ENCODE data around the gene A4GALT.

The A4GALT gene

GRCh38 chr22:42661985-42662831 lies 58.5 kb downstream of the A4GALT start:
- TF ChIP-seq CTCF (IDR thresholded peaks at IDR 0.05; ENCODE audit: extremely low read depth, missing control alignments): peak; percentile 79
- DNase-seq (ENCODE audit: low spot score): peak; percentile 89

GRCh38 chr22:42656578-42656977 lies 64.1 kb downstream of the A4GALT start:
- no peak for TF ChIP-seq CTCF (IDR thresholded peaks at IDR 0.05; ENCODE audit: extremely low read depth, missing control alignments)
- no peak for DNase-seq (ENCODE audit: low spot score)

DNA sequence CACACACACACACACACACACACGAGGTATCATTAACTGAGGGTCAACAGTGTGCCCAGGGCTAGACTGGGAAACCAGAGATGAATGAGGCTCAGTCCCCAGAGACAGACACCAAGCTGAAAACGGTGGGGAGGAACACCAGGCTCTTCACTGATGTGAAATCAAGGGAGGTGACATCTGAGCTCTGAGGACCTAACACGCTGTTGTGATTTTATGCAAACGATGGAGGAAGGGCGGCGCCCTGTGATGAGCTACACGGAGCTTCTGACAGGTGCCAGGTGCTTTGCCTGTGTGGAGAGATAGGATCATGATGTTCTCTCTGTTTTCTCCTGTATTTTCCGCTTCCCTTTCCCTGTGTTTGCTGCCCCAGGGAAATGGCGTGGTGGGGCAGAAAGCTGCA lies 65.0 kb downstream of the A4GALT start:
- TF ChIP-seq CTCF (IDR thresholded peaks at IDR 0.05; ENCODE audit: extremely low read depth, missing control alignments): no peak
- peak; percentile 73 for DNase-seq (ENCODE audit: low spot score)

DNA sequence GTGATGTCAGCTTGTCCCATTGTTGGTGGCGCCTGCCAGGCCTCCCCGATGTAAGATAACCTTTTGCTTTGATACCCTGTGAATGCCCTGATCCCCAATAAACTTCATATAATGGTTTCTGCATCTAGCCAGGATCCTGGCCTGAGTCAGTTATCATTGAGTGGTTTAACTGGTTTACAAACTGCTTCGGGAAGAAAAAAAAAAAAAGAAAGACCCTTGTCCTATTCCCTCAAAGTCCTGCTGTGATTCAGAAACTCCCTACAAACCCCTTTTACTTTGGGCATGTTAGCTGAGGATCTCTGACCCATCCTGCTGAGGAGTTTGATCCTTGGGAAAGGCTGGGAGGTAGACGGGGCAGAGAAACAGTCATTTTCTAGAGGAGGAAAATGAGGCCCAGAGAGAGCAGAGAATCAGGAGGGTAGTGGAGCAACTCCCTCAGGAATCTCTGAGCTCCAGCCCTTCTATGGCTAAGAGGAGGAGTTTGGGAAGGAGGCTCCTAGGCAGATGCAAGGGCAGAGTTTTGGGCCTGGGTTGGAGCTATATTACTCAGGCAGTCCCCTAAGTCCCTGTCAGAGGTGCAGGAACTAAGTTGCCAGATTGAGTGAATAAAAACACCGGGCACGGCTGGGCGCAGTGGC lies 66.1 kb downstream of the A4GALT start:
- no peak for TF ChIP-seq CTCF (IDR thresholded peaks at IDR 0.05; ENCODE audit: extremely low read depth, missing control alignments)
- no peak for DNase-seq (ENCODE audit: low spot score)

GRCh38 chr22:42653999-42654398 lies 66.7 kb downstream of the A4GALT start:
- no peak for TF ChIP-seq CTCF (IDR thresholded peaks at IDR 0.05; ENCODE audit: extremely low read depth, missing control alignments)
- DNase-seq (ENCODE audit: low spot score): no peak

DNA sequence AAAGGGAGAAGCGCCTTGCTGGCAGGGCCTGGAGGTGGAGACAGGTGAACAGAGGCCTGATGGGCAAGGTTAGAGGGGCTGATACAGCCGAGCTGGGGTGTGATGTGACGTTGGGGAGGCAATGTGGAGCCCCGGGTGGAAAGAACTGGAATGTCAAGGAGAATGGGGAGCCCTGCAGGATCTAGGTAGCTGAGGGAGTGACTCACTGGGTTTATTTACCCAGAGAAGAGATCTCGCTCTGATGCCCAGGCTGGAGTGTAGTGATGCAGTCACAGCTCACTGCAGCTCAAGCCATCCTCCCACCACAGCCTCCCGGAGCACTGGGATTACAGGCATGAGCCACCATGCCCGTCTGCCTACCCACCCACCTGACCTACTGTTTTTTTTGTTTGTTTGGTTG lies 69.5 kb downstream of the A4GALT start:
- no peak for TF ChIP-seq CTCF (IDR thresholded peaks at IDR 0.05; ENCODE audit: extremely low read depth, missing control alignments)
- DNase-seq (ENCODE audit: low spot score): peak; percentile 16

Measured in GM20000 (cell line).